IPS-11a (cell line): Measurements from ENCODE around the gene ADAMTSL4.

Experiments
- H3K4me3 ChIP-seq: one replicate; pipeline ENCODE4 v1.5.1; 2013; ENCODE audit warnings: low read depth, low read length, control low read depth

ADAMTSL4 gene

GRCh38 chr1:150548632-150549495 lies at the start of gene ADAMTSL4:
Gene ADAMTSL4, plus strand, starts transcription at chr1:150549408. Its CDS starts 2,881 bp downstream, at chr1:150552289.
- H3K4me3 ChIP-seq: peak within 1 kb of the TSS; percentile 40

DNA sequence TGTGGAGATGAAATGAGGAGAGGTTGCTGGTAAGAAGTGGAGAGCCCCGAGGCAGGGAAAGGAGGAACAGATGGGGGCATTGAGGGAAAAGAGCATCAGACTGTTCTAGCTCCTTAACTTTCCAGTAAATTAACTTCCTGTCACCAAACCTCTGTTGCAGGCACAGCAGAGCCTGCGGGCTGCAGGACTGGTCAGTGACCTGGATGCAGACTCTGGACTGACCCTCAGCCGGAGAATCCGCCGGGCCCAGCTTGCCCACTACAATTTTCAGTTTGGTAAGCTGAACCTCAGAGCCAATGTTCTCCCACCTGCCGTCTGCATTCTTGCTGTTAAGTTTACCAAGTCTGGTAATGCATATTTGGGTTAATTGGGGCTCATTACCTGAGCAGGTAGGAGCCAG lies 43.8 kb upstream of the ADAMTSL4 start:
- no peak overlapping the region for H3K4me3 ChIP-seq

DNA sequence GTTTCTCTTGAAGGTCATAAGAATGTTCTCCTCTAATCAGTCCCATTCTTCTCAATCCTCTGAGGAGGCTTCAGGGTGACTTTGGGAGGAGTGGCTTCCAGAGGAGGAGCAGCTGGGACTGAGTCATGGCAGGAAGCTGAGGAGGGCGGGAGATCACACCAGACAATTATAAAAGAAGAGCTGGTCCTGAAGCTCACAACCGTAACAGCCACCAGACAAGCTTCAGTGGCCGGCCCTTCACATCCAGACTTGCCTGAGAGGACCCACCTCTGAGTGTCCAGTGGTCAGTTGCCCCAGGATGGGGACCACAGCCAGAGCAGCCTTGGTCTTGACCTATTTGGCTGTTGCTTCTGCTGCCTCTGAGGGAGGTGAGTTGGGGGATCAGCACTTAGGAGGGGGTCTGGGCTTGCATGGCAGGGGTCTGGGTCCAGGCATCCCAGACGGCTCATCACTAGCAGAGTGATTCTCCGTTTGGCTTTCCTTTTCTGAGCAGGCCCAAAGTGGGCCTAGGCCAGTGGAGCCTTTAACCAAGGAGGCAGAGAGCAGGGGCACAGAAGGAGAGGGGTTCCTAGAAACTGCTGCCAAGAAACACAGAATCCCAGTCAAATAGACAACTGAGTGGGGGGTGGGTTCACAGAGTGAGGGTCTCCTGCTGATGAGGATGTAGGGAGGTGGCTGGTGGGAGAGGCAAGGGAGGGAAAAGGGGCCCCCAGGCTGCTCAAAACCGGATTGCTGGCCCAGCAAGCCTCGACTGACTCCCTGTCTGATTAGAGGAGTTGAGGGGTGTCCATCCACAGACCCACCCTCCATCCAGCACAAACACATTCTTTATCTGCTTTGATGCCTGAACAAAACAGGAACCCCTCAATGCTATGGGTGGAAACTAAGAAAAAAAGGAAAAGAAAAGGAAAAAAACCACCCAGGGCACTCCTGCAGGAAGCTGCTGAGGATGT lies 41.0 kb upstream of the ADAMTSL4 start, which contains the start of gene ECM1:
ECM1 (plus strand) TSS at position 198 of the 953 bp plus-strand sequence; CDS start at position 299, 101 bp downstream.
- no peak within 1 kb of the TSS for H3K4me3 ChIP-seq

DNA sequence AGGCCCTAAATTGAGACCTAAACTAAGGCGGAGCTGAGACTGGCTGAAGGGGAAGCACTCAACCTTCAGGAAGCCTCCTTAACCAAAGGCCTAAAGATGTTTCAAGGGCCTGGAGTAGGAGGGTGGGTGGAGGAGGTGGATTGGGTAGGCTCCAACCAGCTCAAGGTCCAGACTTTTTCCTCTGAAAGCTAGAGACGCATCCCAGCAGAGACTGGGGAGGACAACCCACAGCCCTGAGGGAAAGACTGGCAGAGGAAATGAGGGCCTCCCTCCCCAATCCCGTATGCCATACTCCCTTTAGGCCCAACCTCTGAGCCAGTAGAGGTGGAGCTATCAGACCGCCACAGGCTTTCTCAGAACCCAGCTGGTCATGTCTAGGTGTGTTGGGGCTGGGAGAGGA lies 40.2 kb upstream of the ADAMTSL4 start:
- H3K4me3 ChIP-seq: no peak overlapping the region

DNA sequence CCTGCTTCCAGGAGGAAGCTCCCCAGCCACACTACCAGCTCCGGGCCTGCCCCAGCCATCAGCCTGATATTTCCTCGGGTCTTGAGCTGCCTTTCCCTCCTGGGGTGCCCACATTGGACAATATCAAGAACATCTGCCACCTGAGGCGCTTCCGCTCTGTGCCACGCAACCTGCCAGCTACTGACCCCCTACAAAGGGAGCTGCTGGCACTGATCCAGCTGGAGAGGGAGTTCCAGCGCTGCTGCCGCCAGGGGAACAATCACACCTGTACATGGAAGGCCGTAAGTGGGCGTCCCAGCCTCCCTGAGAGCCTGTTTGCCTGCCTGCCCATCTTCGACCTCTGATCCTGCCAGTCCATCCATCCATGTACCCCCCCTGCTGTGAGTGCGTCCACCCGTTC lies 37.7 kb upstream of the ADAMTSL4 start:
- H3K4me3 ChIP-seq: no peak overlapping the region

DNA sequence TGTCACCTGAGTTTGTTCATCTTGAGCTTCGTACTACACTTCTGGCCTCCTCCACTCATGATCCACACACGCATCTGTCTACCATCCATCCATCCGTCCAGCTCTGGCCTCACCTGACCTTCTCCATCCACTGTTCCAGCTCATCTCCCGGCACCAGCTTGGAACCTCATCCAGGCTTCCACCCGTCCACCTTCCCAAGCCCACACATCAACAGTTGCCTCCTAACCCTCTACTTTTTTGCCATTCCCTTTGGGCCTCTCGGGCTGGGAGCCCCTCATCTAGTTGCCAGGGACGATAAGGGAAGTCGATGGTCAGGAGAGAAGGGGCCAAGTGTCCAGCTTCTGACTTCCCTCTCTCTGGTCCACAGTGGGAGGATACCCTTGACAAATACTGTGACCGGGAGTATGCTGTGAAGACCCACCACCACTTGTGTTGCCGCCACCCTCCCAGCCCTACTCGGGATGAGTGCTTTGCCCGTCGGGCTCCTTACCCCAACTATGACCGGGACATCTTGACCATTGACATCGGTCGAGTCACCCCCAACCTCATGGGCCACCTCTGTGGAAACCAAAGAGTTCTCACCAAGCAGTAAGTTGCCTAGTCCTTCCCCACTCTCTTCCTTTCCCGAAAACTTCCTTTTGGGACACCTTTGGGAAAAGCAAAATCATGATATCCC lies 37.1 kb upstream of the ADAMTSL4 start:
- H3K4me3 ChIP-seq: no peak overlapping the region

GRCh38 chr1:150512846-150513245 lies 36.4 kb upstream of the ADAMTSL4 start:
- no peak overlapping the region for H3K4me3 ChIP-seq

- H3K4me3 ChIP-seq: no peak overlapping the region
Observed at GRCh38 chr1:150513351-150513791, 35.8 kb upstream of the ADAMTSL4 start.

DNA sequence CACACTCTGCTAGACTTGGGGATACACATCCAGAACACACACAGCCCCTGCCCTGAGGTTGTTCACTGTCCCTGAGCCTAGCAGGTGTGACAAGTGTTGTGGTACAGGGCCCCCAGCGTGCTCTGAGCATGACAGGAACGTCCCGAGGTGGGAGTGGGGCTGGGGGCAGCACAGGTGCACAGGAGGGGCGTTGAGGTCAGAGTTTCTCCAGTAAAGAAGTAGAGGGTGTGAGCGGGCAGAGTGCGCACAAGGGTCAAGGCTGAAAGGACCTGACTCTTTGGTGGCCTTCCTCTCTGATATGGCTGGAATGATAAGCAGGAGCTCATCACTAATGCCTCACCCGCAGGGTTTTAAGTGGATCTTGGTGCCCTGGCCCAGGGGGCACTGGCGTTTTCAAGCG lies 34.9 kb upstream of the ADAMTSL4 start:
- H3K4me3 ChIP-seq: no peak overlapping the region

DNA sequence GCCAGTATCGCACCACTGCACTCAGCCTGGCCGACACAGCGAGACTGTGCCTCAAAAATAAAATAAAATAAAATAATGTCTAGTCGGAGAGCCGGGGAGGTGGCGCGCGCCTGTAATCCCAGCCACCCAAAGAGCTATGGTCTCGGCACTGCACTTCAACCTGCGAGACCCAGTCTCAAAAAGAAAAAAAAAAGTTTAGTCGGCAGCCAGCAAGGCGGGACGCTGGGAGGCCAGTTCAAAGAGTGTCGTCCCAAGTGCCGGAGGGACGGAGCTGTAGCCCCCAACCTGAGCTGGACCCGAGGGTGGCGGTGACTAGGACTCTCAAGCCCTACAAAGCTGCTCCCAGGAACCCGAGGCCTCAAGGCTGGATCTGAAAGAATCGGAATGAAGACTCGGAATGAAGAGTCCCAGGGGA lies 34.3 kb upstream of the ADAMTSL4 start:
- peak overlapping the region; percentile 81 for H3K4me3 ChIP-seq

DNA sequence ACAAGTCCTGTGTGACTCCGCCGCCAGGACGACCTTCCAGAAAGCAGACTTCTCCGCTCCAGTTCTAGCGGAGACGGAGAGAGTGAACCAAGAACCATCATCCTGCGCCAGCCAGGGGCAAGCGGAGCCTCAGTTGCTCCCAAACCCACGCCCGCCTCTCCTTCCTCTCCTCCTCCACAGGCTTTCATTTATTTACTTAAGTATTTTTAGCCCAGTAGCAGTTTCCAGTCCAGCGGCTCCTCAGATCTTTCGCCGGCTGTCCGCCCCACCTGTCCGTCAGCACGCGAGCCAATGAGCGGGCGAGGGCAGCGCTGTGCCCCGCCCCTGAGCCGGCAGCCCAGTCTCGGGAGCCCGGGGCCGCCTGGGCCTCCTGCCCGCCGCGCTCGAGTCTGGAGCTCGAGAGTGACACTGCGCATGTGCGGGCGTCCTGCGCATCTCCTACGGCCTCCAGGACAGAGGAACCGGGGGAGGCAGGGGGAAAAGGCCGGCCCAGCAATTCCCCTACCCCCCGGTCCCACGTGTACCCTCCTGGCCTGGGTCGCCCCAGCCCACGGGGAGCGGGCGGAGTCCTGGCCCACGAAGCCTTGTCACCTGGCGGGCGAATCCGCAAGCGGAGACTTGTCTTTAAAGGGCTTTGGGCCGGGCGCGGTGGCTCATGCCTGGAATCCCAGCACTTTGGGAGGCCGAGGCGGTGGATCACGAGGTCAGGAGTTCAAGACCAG lies 33.7 kb upstream of the ADAMTSL4 start, which contains the start of gene FALEC:
FALEC (plus strand) TSS at position 425 of the 722 bp plus-strand sequence.
- peak within 1 kb of the TSS; percentile 81 for H3K4me3 ChIP-seq

DNA sequence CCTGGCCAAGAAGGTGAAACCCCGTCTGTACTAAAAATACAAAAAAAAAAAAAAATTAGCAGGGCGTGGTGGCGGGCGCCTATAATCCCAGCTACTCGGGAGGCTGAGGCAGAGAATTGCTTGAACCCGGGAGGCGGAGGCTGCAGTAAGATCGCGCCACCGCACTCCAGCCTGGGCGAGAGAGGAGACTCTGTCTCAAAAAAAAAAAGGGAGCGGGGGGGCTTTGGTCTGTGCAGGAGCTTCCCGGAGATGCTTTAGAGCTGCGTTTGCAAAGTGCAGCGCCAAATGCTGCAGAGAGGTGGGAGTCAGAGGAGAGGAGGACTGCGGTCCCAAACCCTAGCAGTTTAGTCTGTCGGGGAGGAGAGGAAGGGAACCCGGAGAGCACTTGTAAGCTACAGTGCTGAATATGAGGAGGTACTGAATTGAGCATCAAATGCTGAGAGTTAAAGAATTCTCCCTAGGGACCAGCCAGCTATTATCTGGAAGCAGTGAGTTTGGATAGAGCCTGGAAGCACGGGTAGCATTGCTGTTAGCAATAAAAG lies 33.1 kb upstream of the ADAMTSL4 start:
- H3K4me3 ChIP-seq: peak overlapping the region; percentile 46

GRCh38 chr1:150516616-150517015 lies 32.6 kb upstream of the ADAMTSL4 start:
- no peak overlapping the region for H3K4me3 ChIP-seq

DNA sequence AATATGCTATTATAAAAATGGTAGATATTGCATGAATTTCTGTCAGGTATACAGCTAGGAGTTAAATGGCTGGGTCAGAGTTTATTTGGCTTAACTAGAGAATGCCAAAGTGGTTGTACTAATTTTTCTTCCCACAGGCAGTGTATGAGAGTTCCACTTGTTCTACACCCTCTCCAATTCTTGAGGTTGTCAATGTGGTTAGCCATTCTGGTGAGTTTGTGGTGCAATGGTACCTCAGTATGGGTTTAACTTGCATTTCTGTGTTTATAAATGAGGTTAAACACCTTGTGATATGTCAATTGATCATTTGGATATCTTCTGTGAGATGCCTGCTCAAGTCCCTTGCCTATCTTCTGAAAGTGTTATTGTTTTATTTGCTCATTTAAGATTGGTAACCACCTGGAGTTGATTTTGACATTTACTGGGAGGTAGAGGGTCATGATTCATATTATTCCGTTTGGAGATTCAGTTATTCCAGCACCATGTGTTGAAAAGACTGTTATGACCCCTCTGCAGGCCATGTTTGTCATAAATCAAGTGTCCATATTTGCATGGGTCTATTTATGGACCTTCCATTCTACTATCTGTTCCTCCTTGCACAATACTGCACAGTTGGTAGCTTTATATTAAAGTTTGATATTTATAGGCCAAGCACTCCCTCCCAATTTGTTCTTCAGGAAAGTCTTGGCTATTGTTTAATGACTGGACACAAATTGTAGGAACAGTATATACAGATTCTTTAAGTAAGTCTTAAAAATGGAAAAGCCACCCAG lies 27.8 kb upstream of the ADAMTSL4 start:
- no peak overlapping the region for H3K4me3 ChIP-seq

GRCh38 chr1:150525348-150525747 lies 23.9 kb upstream of the ADAMTSL4 start:
- H3K4me3 ChIP-seq: no peak overlapping the region

DNA sequence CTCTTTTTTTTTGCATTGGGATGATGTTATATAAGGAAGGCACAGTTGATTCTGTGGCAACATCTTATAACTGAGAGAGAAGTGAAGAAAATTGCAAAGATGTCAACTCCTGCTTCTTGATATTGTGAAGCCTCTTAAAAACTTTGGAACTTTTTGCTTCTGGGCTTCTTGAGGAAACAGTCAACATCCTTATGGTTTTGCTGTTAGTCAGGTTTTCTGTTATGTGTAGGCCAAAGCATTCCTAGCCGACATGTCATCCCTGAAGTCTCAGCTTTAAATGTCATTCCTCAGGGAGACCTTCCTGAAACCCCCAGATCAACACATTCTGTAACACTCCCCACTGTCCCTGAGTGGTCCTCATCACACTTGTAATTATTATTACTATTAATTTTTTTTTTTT lies 21.0 kb upstream of the ADAMTSL4 start:
- no peak overlapping the region for H3K4me3 ChIP-seq

- H3K4me3 ChIP-seq: no peak overlapping the region
Observed at GRCh38 chr1:150529017-150529416, 20.2 kb upstream of the ADAMTSL4 start.

GRCh38 chr1:150530491-150531159 lies 18.6 kb upstream of the ADAMTSL4 start:
- H3K4me3 ChIP-seq: no peak overlapping the region

- no peak overlapping the region for H3K4me3 ChIP-seq
Observed at GRCh38 chr1:150532860-150533259, 16.3 kb upstream of the ADAMTSL4 start.
